H1 (cell line): ENCODE data around the gene RERG.

Experiments
- CHD2 ChIP-seq: IDR thresholded peaks from 2 replicates; pipeline ENCODE4 v1.6.1; 2012; ENCODE audit warnings: low read length, improper control_type of control experiment
- POLR2A ChIP-seq, 2 experiments: IDR thresholded peaks; 1 replicate in 1 of 2; 2 replicates in 1 of 2; pipeline ENCODE4 v1.6.1; 2011; ENCODE audit warnings: low read depth in 2 of 2, low read length in 2 of 2, mild to moderate bottlenecking in 2 of 2; ENCODE audit errors: control extremely low read depth in 1 of 2
- POLR2AphosphoS5 ChIP-seq: IDR thresholded peaks from 2 replicates; pipeline ENCODE4 v1.6.1; 2011; ENCODE audit warnings: low read depth, low read length
- TF ChIP-seq, protein P1 (sequence below), 3 experiments: IDR thresholded peaks; 1 replicate in 2 of 3; 2 replicates in 1 of 3; pipeline versions ENCODE4 v1.5.1 to v1.6.1; 2011; ENCODE audit warnings: low read length in 3 of 3, mild to moderate bottlenecking in 3 of 3, inconsistent platforms in 2 of 3, low read depth in 1 of 3, moderate library complexity in 1 of 3; ENCODE audit not compliant: insufficient read depth in 1 of 3; ENCODE audit errors: control extremely low read depth in 1 of 3

DNA sequence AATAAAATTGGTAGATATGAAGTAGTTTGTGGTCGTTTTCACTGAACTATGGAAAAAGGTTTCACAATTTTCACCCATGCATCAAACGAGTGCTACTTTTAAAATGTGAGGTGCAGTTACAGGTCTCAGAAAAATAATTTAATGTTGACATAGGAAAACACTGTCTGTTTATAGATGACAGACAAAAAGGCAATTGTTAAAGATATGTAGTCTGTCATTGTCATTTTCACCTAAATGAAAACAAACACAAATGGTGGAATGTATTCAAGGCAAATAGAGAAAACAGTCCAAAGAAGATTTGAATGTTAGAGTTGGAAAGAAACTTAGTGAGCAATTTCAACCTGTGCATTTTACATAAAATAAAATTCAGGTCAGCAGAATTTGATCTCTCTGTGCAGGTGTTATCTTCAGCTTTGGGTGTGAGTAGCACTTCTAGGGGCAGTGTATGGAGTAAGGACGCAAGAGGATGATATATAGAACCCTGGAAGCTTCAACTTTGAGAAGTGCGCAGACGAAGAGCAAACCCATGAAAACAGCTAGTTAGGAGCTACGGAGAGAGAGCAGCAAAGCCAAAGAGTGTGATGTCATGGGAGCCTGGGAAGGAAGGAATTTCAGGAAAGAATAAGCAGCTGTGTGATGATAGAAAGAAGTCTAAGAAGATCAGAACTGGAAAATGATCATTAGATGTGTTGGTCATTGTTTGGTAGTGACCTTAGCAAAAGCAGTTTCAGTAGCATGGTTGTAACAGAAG is 6.2 kb downstream of the RERG start:
- TF ChIP-seq POLR2A (IDR thresholded peaks at IDR 0.05; ENCODE audit: control extremely low read depth in 1 of 2, low read depth in 2 of 2, low read length in 2 of 2) (no peak), CHD2 (no peak), POLR2AphosphoS5 (no peak)
- TF ChIP-seq, protein P1, sequence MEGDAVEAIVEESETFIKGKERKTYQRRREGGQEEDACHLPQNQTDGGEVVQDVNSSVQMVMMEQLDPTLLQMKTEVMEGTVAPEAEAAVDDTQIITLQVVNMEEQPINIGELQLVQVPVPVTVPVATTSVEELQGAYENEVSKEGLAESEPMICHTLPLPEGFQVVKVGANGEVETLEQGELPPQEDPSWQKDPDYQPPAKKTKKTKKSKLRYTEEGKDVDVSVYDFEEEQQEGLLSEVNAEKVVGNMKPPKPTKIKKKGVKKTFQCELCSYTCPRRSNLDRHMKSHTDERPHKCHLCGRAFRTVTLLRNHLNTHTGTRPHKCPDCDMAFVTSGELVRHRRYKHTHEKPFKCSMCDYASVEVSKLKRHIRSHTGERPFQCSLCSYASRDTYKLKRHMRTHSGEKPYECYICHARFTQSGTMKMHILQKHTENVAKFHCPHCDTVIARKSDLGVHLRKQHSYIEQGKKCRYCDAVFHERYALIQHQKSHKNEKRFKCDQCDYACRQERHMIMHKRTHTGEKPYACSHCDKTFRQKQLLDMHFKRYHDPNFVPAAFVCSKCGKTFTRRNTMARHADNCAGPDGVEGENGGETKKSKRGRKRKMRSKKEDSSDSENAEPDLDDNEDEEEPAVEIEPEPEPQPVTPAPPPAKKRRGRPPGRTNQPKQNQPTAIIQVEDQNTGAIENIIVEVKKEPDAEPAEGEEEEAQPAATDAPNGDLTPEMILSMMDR (IDR thresholded peaks at IDR 0.05; ENCODE audit: control extremely low read depth in 1 of 3, insufficient read depth in 1 of 3, low read depth in 1 of 3, low read length in 3 of 3) = no peak
